ENCODE measurements around the gene KLHDC7B.

The KLHDC7B gene

GRCh38 chr22:50506611-50507420 is 38.9 kb upstream of the KLHDC7B start:
- DNase-seq, result no peak
- in situ Hi-C loops (cut with HindIII; ENCODE audit: low pct_ligation_motif_present, low sequenced_read_pairs), result no loop called here
- no peak for TF ChIP-seq CTCF (IDR thresholded peaks at IDR 0.05; ENCODE audit: low read depth, low read length, missing control alignments)
- Histone ChIP-seq H3K27ac (peak overlapping the region; percentile 63), H3K27me3 (replicated peaks) (no peaks in the 10 kb centered on the region), H3K4me3 (ENCODE audit: low read depth, low read length) (peak overlapping the region; percentile 98), H3K36me3 (replicated peaks) (peaks cover 25% of the 10 kb centered on the region)

- in situ Hi-C loops (cut with HindIII; ENCODE audit: low pct_ligation_motif_present, low sequenced_read_pairs), result no loop called here
- no peaks in the 10 kb centered on the region for H3K27me3 ChIP-seq (replicated peaks)
- peak within 1 kb of the TSS; percentile 63 for H3K27ac ChIP-seq
- TF ChIP-seq CTCF (IDR thresholded peaks at IDR 0.05; ENCODE audit: low read depth, low read length, missing control alignments), result no peak
- H3K36me3 ChIP-seq (replicated peaks), result peaks cover 22% of the 10 kb centered on the region
- DNase-seq, result peak; percentile 69
- H3K4me3 ChIP-seq (ENCODE audit: low read depth, low read length), result peak within 1 kb of the TSS; percentile 98
These were observed 38.2 kb upstream of the KLHDC7B start, which contains the start of gene LMF2 for GRCh38 chr22:50507421-50507990. Gene LMF2 (minus strand): TSS chr22:50507702. CDS start chr22:50507675, 27 bp downstream.

- Histone ChIP-seq H3K27ac (peak within 1 kb of the TSS; percentile 63), H3K4me3 (ENCODE audit: low read depth, low read length) (peak within 1 kb of the TSS; percentile 98), H3K27me3 (replicated peaks) (no peaks in the 10 kb centered on the region), H3K36me3 (replicated peaks) (peaks cover 16% of the 10 kb centered on the region)
- peak; percentile 88 for DNase-seq
- no peak for TF ChIP-seq CTCF (IDR thresholded peaks at IDR 0.05; ENCODE audit: low read depth, low read length, missing control alignments)
- in situ Hi-C loops (cut with HindIII; ENCODE audit: low pct_ligation_motif_present, low sequenced_read_pairs), result no loop called here
These were observed 37.5 kb upstream of the KLHDC7B start, which contains the start of gene NCAPH2 for GRCh38 chr22:50507991-50508884. Gene NCAPH2 (plus strand): TSS chr22:50508224. CDS start chr22:50508338, 114 bp downstream.

- in situ Hi-C loops (cut with HindIII; ENCODE audit: low pct_ligation_motif_present, low sequenced_read_pairs), result no loop called here
These were observed 36.8 kb upstream of the KLHDC7B start for GRCh38 chr22:50508897-50509296.

More at GRCh38 chr22:50508897-50509296, 36.8 kb upstream of the KLHDC7B start:
- Histone ChIP-seq H3K36me3 (replicated peaks) (peaks cover 16% of the 10 kb centered on the region), H3K27ac (peak overlapping the region; percentile 60), H3K27me3 (replicated peaks) (no peaks in the 10 kb centered on the region), H3K4me3 (ENCODE audit: low read depth, low read length) (peak overlapping the region; percentile 82)
- no peak for TF ChIP-seq CTCF (IDR thresholded peaks at IDR 0.05; ENCODE audit: low read depth, low read length, missing control alignments)
- no peak for DNase-seq
